Mesothelial cell of epicardium (in vitro differentiated cells): ENCODE measurements around the gene SPNS3. TPM values are rescaled to one million over a fixed set of nuclear protein-coding genes. Genes with fewer than 3 reads are reported as not detected.

ENCODE experiments used
- DNase-seq, 2 experiments: peaks; one replicate each; pipeline ENCODE4 v3.0.0; 2021; ENCODE audit warnings: low spot score in 2 of 2; ENCODE audit not compliant: unreplicated experiment in 2 of 2
- H3K27ac Mint-ChIP-seq: 2 replicates; pipeline ENCODE4 v1.8.0; 2021; ENCODE audit warnings: mixed read lengths
- H3K27me3 Mint-ChIP-seq: 2 replicates; pipeline ENCODE4 v1.8.0; 2021; ENCODE audit warnings: low read depth, mixed read lengths
- H3K36me3 Mint-ChIP-seq: 2 replicates; pipeline ENCODE4 v1.8.0; 2021; ENCODE audit warnings: mixed read lengths
- H3K4me1 Mint-ChIP-seq: 2 replicates; pipeline ENCODE4 v1.8.0; 2021; ENCODE audit warnings: mixed read lengths
- H3K4me3 Mint-ChIP-seq: 2 replicates; pipeline ENCODE4 v1.8.0; 2021; ENCODE audit warnings: mild to moderate bottlenecking, moderate library complexity, mixed read lengths
- H3K9me3 Mint-ChIP-seq: 2 replicates; pipeline ENCODE4 v1.8.0; 2021; ENCODE audit warnings: mixed read lengths
- CTCF ChIP-seq: fragments of 200-600 bp; sonication (generic); IDR thresholded peaks from one replicate; pipeline ENCODE4 v1.5.0; 2021; ENCODE audit warnings: antibody characterized with exemption; ENCODE audit not compliant: unreplicated experiment
- total RNA-seq: library from RNA; stranded (reverse); gene quantifications from 3 replicates; pipeline ENCODE4 v1.2.1, GENCODE V29; 2021

The SPNS3 gene
- total RNA-seq, 1 donor from 2014 or later: not detected

GRCh38 chr17:4406386-4406785 is 27.4 kb upstream of the SPNS3 start:
- TF ChIP-seq CTCF: no peak
- no peak overlapping the region for H3K4me3 Mint-ChIP-seq
- no peak for DNase-seq
- H3K27me3 Mint-ChIP-seq: no peaks in the 10 kb centered on the region
- no peak overlapping the region for H3K27ac Mint-ChIP-seq
- peaks cover 3% of the 10 kb centered on the region for H3K4me1 Mint-ChIP-seq
- H3K9me3 Mint-ChIP-seq: no peaks in the 10 kb centered on the region
- no peaks in the 10 kb centered on the region for H3K36me3 Mint-ChIP-seq

- no peaks in the 10 kb centered on the region for H3K27me3 Mint-ChIP-seq
- no peak for DNase-seq
Measured at GRCh38 chr17:4407216-4407615, 26.5 kb upstream of the SPNS3 start.

GRCh38 chr17:4407851-4408250 is 25.9 kb upstream of the SPNS3 start:
- no peaks in the 10 kb centered on the region for H3K27me3 Mint-ChIP-seq
- no peak for DNase-seq

More at GRCh38 chr17:4407216-4407615, 26.5 kb upstream of the SPNS3 start:
- H3K4me3 Mint-ChIP-seq: no peak overlapping the region
- TF ChIP-seq CTCF: no peak
- H3K9me3 Mint-ChIP-seq: no peaks in the 10 kb centered on the region
- H3K36me3 Mint-ChIP-seq: no peaks in the 10 kb centered on the region
- H3K27ac Mint-ChIP-seq: no peak overlapping the region
- H3K4me1 Mint-ChIP-seq: peaks cover 3% of the 10 kb centered on the region

GRCh38 chr17:4409659-4410058 is 24.1 kb upstream of the SPNS3 start:
- peaks cover 3% of the 10 kb centered on the region for H3K4me1 Mint-ChIP-seq
- H3K36me3 Mint-ChIP-seq: no peaks in the 10 kb centered on the region
- no peak overlapping the region for H3K4me3 Mint-ChIP-seq
- no peak overlapping the region for H3K27ac Mint-ChIP-seq
- no peaks in the 10 kb centered on the region for H3K9me3 Mint-ChIP-seq
- TF ChIP-seq CTCF: no peak
- no peak for DNase-seq
- H3K27me3 Mint-ChIP-seq: no peaks in the 10 kb centered on the region

More at GRCh38 chr17:4407851-4408250, 25.9 kb upstream of the SPNS3 start:
- Mint-ChIP-seq H3K4me1 (peaks cover 3% of the 10 kb centered on the region), H3K36me3 (no peaks in the 10 kb centered on the region), H3K9me3 (no peaks in the 10 kb centered on the region), H3K4me3 (no peak overlapping the region), H3K27ac (no peak overlapping the region)
- no peak for TF ChIP-seq CTCF

- no peak overlapping the region for H3K4me3 Mint-ChIP-seq
- DNase-seq: no peak
- H3K36me3 Mint-ChIP-seq: no peaks in the 10 kb centered on the region
- H3K27me3 Mint-ChIP-seq: no peaks in the 10 kb centered on the region
- no peak for TF ChIP-seq CTCF
- H3K4me1 Mint-ChIP-seq: peaks cover 3% of the 10 kb centered on the region
- no peaks in the 10 kb centered on the region for H3K9me3 Mint-ChIP-seq
- H3K27ac Mint-ChIP-seq: no peak overlapping the region
Measured at GRCh38 chr17:4411201-4411600, 22.5 kb upstream of the SPNS3 start.
